NCI-H2196 treated with DMSO at 0.1 percent for 48 hours (cell line): ENCODE data around the gene KIF26B.

Experiments used
- DNase-seq: peaks from one replicate; lab custom pipeline; 2025; ENCODE audit not compliant: unreplicated experiment; lab: John Stamatoyannopoulos, UW

KIF26B gene

DNA sequence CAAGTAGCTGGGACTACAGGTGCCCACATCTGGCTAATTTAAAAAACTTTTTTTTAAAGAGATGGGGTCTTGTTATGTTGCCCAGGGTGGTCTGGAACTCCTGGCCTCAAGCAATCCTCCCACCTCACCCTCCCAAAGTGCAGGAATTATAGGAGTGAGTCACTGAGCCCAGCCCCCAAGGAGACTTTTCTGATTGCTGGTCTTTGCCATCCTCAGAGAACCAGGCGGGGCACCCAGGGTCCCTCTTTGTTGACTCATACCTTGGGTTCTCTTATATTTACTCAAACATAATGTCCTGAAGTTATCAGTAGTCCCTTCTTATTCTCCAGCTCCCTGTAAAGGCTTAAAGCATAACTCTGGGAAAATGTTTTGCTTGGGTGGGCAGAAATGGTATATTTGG lies 51.1 kb downstream of the KIF26B start:
- DNase-seq, result no peak

GRCh38 chr1:245207056-245207638 lies 52.4 kb downstream of the KIF26B start:
- DNase-seq, result no peak

DNA sequence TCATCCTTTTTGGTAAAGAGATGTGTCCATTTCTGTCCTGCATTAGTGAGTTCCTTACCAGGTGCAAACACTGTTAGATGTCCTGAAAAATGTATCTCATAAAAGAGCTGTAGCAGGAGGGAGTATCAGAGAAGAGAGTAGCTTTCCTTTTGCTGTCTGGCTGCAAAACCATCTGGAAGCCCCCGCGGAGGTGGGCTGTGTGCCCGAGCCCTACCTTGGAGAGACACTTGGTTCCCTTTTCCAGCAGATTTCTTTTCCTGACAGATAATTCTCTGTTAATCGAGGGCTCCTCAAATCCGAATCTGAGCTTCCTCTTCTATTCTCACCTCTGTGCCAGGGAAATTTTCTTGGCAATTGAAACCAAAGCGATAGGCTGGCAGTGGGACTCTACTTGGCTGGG lies 53.0 kb downstream of the KIF26B start:
- no peak for DNase-seq

DNA sequence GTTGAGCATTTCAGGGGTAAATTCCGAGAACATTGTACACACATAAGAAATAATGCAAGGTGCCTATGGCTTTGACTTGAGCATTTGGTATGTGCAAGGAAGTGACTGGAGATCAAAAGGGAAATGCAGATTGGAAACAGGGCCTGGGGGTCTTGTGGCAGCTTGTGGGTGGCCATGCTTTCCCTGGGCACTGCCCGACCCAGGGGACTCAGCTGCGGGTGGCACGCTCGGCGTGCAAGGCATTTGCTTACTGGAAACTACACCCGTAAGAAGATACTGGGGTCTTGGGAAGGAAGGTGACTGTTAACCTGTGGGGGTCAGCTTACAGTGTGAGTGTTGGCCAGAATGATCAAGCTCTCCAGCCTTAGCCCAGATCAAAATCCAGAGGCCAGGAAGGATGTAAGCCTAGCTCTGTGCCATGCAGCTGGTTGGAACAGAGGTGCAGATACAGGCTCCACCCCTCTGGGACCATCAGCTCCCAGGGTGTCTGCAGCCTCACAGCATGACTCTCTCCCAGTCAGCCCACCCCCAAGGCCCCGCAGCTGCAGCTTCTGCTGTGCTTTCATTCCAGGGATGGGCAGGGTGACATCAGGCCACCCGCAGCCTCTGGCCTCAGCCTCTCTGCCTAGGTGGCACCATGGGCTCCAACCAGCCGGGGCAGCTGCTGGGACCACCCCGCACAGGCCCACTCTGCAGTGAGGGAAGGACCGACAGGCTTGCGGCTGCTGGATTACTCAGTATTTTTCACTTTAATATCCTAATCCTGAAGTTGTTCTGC lies 55.1 kb downstream of the KIF26B start:
- DNase-seq, result no peak

GRCh38 chr1:245211035-245211749 lies 56.4 kb downstream of the KIF26B start:
- DNase-seq, result no peak

DNA sequence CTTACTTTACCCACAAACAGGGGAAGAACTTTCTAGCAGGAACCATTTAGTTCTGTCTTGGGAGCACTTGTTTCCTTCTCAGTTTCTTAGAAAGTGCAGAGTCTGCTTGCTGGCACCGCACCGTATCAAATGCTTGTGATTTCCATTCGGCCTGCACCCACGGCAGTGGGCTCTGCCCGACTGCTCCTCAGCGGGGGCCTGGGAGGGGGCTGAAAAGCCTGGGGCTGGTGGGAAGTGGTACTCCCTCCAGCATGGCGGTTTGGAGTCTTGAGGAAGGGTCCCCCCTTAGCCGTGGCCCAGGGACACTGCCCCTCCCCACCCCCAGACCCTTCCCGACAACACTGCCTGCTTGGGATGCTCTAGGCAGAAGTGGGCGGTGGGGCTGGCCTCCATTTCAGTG lies 57.0 kb downstream of the KIF26B start:
- no peak for DNase-seq

DNA sequence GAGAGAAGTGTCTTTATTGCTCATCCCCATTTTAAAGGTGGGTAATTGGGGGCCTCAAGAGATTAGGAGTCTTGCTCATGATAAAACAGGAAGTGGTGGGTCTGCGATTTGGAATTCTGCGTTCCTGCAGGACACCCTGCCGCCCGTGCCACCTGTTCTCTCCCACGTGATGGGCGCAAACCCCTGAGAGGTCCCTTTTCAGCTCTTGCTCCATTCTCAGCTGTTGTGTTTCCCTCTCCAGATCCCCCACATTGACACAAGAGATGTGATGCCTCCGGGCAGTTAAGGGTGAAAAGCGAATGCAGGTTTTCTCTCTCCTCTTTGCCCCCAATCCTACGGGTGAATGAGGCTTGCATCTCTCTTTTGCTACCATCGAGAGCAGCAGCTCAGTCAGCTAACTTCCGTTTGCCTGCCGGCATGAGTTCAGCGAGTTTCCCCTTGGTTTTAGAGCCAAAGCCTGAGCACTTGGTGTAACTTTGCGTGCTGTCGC lies 57.5 kb downstream of the KIF26B start:
- DNase-seq, result no peak

- DNase-seq, result no peak
Measured at GRCh38 chr1:245213066-245213831, 58.5 kb downstream of the KIF26B start.

DNA sequence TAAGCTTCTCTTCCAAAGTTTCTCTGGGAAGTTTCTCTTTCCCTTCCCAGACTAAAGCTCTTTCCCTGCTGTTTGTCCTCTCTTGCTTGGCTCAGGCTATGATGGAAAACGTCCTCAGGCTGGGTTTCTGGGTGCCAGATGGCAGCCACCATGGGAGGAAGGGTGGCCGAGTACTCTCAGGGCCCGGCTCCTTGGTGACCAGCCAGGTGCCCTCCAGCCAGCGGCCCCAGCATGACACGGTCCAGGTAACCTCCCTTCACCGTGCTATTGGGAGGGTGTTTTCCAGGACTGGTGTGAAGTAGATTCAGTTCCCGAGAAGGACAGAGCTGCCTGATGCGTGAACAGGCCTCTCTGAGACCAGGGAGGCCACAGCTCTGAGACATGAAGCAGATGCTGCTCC lies 60.3 kb downstream of the KIF26B start:
- no peak for DNase-seq

- DNase-seq, result no peak
Measured at GRCh38 chr1:245216366-245217115, 61.8 kb downstream of the KIF26B start.

DNA sequence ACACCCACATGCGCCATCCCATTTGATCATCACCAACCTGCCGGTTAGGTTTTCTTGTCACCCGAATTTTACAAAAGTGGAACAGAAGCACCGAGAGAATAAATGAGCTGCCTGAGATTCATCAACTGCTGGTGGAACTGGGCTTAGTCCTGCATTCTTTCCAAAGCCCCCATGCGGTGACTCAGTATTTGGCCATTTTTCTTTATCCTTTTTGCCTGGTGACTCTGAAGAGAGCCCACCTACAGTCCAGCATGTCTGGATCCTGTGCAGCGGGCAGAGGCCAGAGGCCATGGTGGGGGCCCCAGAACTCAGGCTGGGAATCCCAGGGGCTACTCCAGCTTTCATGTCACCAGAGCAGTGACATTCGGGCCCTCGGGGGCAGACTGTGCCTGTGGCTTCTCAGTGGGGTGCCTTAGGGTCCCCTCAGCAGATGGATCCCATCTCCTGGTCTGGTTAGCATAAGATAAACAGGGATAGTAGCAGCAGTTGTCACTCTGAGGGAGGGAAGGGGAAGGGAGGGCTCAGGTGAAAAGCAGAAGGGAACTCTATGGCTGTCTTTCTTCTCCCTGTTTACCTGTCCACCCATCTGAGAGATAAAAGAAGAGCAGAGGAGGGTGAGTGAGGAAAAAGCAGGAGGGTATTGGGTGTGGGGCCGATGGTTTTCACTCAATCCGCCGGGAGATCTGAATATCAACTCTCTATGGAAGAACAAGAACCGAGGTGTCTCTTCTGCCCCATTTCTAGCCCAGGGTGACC lies 63.2 kb downstream of the KIF26B start:
- no peak for DNase-seq

DNA sequence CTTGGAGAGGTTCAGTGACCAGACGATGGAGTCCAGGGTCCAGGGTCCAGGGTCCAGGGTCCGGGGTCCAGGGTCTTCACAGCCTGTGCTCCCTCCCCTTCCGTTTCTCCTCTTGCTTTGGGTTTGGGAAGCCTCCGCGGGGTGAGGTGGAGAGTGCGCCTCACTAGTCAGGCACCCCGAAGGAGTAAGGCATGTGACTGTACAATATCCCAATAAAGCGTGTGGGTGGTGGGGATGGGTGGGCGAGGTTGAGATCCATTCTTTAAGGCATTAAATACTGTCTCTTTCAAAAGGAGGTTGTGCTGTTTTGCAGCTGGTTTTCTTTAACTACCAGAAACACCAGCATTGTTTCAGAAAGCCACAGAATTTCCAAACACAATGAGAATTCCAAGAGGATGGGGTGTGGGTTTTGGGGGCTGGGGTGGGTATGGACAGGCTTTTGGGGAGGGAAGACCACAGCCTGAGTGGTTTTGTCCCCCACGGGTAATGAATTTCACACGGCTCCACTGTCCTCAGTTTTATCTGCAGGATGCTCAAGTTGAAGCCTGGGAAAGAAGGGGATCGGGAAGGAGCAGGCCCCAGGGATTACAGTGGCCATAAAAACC lies 65.7 kb downstream of the KIF26B start:
- DNase-seq, result no peak

GRCh38 chr1:245221805-245222204 lies 67.0 kb downstream of the KIF26B start:
- no peak for DNase-seq

DNA sequence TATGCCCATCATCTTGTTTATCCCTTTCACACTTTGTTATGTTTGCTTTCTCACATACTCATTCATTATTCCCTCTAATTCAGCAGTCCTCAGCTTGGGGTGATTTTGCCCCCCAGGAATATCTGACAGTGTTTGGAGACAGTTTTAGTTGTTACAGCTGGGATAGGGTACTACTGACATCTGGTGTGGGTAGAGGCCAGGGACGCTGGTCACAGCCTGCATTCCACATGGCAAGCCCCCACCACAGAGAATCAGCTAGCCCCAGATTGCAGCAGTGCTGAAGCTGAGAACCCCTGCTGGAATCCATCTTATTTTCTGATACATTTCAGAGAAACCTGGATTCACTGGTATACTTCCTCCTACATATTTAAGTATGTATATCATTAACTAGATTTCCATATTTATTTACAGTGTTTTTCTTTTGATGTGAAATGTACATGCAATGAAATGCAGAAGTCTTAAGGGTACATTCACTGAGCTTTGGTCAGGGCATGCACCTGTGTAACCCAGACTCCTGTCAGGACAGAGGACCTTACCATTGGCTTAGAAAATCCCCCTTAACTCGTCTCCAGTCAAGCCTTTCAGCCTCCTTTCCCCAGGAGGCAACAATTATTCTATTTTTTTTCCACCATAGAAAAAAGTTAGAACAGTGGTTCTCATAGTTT lies 68.3 kb downstream of the KIF26B start:
- DNase-seq, result no peak

DNA sequence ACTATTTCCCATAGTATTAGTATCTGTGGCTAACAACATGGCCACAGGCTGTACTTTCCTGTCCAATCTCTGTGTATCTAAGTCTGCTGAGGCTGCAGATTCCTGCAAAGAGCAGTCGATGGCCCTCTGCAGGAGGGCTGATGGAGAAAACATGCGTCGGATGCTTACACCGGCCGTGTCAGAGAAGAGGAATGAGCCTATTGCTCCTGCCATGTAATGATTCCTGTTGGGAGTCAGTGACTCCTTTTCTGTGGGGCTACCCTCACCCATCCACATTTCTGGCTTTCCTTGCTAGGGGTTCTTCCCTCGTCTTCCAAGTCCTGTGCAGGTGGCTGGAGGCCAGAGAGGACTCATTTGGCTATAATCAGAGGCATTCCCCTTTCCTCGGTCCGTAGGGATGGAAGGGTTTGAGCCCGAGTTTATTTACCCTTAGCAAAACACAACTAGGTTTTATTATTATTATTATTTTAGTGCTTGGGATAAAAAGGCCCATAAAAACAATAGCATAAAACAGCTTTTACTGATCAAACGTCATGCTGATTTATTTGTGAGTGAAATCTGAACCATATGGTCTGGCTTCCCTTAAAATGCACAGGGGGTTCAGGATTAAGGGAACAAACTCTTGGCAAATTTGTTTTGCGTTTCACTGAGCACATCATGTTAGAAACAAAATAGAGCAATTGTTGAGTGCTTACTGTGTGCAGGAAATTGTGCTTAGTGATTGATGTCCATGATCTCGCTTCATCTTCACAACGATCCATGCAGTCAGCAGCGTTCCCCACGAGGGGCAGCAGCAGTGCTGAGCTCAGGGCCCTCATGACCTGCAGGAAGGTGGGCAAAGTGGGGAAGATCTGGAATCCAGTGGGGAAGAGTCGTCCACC lies 70.8 kb downstream of the KIF26B start:
- DNase-seq, result no peak

- DNase-seq, result no peak
Measured at GRCh38 chr1:245226203-245226499, 71.4 kb downstream of the KIF26B start.

GRCh38 chr1:245229051-245229450 lies 74.3 kb downstream of the KIF26B start:
- DNase-seq, result no peak

- no peak for DNase-seq
Measured at GRCh38 chr1:245232931-245233330, 78.1 kb downstream of the KIF26B start.
